C4-2B (cell line): ENCODE data around the gene UXT.

Experiments used
- CTCF ChIP-seq: fragments of 450-650 bp; conservative IDR thresholded peaks from 2 replicates; pipeline ENCODE4 v1.5.1; 2017; ENCODE audit warnings: mild to moderate bottlenecking
- ZFX ChIP-seq: fragments of 450-650 bp; IDR thresholded peaks from 2 replicates; pipeline ENCODE4 v1.6.1; 2017

DNA sequence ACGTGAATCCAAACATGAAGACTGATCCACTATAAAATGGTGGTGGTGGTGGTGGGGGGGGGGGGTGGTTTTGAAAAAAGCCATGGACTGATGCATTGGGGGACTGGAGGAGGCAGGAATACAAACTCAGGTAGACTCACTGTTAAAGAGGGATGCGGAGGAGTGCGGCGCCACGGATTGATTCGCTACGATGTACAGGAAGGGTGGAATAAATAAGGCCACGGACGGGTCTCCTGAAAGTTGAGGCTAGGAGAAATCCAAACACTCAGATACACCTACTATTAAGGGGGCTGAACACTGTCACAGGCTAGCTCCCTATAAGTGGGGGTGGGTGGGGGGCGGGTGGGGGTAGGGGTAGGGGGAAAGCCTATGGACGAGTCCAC lies 9.2 kb downstream of the UXT start:
- TF ChIP-seq CTCF, result no peak
- no peak for TF ChIP-seq ZFX
